H9 (cell line): Measurements from ENCODE around the gene TRAK1. TPM values are rescaled to one million over a fixed set of nuclear protein-coding genes. Genes with fewer than 3 reads are reported as not detected.

Experiments used
- DNase-seq: peaks from one replicate; pipeline ENCODE4 v3.0.0-alpha.2; 2017
- H2AFZ ChIP-seq: one replicate; pipeline ENCODE4 v1.6.1; 2013; ENCODE audit warnings: mild to moderate bottlenecking, low read length, control low read depth, moderate library complexity
- H2AK5ac ChIP-seq: 2 replicates; pipeline ENCODE4 v1.6.1; 2013; ENCODE audit warnings: low read length, control low read depth, mixed read lengths; ENCODE audit not compliant: insufficient read length
- H2BK120ac ChIP-seq: one replicate; pipeline ENCODE4 v1.6.1; 2013; ENCODE audit warnings: low read depth, mild to moderate bottlenecking, low read length, control low read depth, inconsistent platforms; ENCODE audit not compliant: poor library complexity, severe bottlenecking
- H2BK12ac ChIP-seq: 2 replicates; pipeline ENCODE4 v1.6.1; 2013; ENCODE audit warnings: low read length, control low read depth, mixed read lengths, low read depth; ENCODE audit not compliant: insufficient read length
- H2BK15ac ChIP-seq: 2 replicates; pipeline ENCODE4 v1.6.1; 2013; ENCODE audit warnings: low read depth, low read length, control low read depth
- H2BK20ac ChIP-seq: one replicate; pipeline ENCODE4 v1.6.1; 2013; ENCODE audit warnings: low read depth, mild to moderate bottlenecking, low read length, control low read depth, inconsistent platforms; ENCODE audit not compliant: poor library complexity, severe bottlenecking
- H2BK5ac ChIP-seq: 2 replicates; pipeline ENCODE4 v1.6.1; 2013; ENCODE audit warnings: low read length, control low read depth, mixed read lengths; ENCODE audit not compliant: insufficient read length
- H3K14ac ChIP-seq: 2 replicates; pipeline ENCODE4 v1.6.1; 2013; ENCODE audit warnings: low read length, control low read depth; ENCODE audit not compliant: insufficient read depth
- H3K18ac ChIP-seq: 2 replicates; pipeline ENCODE4 v1.6.1; 2013; ENCODE audit warnings: low read depth, mild to moderate bottlenecking, mixed read lengths, low read length, control low read depth; ENCODE audit not compliant: insufficient read length
- H3K23ac ChIP-seq: 2 replicates; pipeline ENCODE4 v1.6.1; 2013; ENCODE audit warnings: low read length, control low read depth, mixed read lengths, low read depth; ENCODE audit not compliant: insufficient read length
- H3K23me2 ChIP-seq: 2 replicates; pipeline ENCODE4 v1.6.1; 2013; ENCODE audit warnings: low read depth, mild to moderate bottlenecking, mixed read lengths, low read length, control low read depth; ENCODE audit not compliant: insufficient read length, poor library complexity, severe bottlenecking
- H3K27ac ChIP-seq: 2 replicates; pipeline ENCODE4 v1.5.1; 2013; ENCODE audit warnings: low read length, control low read depth, mixed read lengths, low read depth; ENCODE audit not compliant: insufficient read length
- H3K27me3 ChIP-seq: 2 replicates; pipeline ENCODE4 v1.6.1; 2013; ENCODE audit warnings: low read length, control low read depth, inconsistent platforms; ENCODE audit not compliant: insufficient read depth
- H3K4ac ChIP-seq: 2 replicates; pipeline ENCODE4 v1.6.1; 2013; ENCODE audit warnings: low read depth, mild to moderate bottlenecking, control low read depth, inconsistent platforms, low read length, moderate library complexity
- H3K4me1 ChIP-seq: 2 replicates; pipeline ENCODE4 v1.6.1; 2013; ENCODE audit warnings: low read length, control low read depth, inconsistent platforms; ENCODE audit not compliant: insufficient read depth
- H3K4me2 ChIP-seq: 2 replicates; pipeline ENCODE4 v1.6.1; 2013; ENCODE audit warnings: low read length, control low read depth, mixed read lengths; ENCODE audit not compliant: insufficient read length, insufficient read depth
- H3K56ac ChIP-seq: 2 replicates; pipeline ENCODE4 v1.6.1; 2013; ENCODE audit warnings: low read depth, mild to moderate bottlenecking, mixed read lengths, low read length, control low read depth; ENCODE audit not compliant: insufficient read length
- H3K79me1 ChIP-seq: 2 replicates; pipeline ENCODE4 v1.6.1; 2013; ENCODE audit warnings: low read depth, mild to moderate bottlenecking, moderate library complexity, low read length, control low read depth, inconsistent platforms; ENCODE audit not compliant: insufficient read depth, poor library complexity, severe bottlenecking
- H3K79me2 ChIP-seq: 2 replicates; pipeline ENCODE4 v1.6.1; 2013; ENCODE audit warnings: low read length, control low read depth, inconsistent platforms; ENCODE audit not compliant: insufficient read depth
- H3K9ac ChIP-seq: 2 replicates; pipeline ENCODE4 v1.6.1; 2013; ENCODE audit warnings: low read length, control low read depth, mixed read lengths; ENCODE audit not compliant: insufficient read length; ENCODE audit errors: extremely low read depth
- H3K9me3 ChIP-seq: one replicate; pipeline ENCODE4 v1.6.1; 2013; ENCODE audit warnings: low read depth, low read length, inconsistent platforms; ENCODE audit not compliant: control insufficient read depth
- H3T11ph ChIP-seq: one replicate; pipeline ENCODE4 v1.6.1; 2013; ENCODE audit warnings: mild to moderate bottlenecking, low read length, control low read depth, inconsistent platforms
- H4K20me1 ChIP-seq: one replicate; pipeline ENCODE4 v1.6.1; 2013; ENCODE audit not compliant: control insufficient read depth, insufficient read length, insufficient read depth
- H4K5ac ChIP-seq: 2 replicates; pipeline ENCODE4 v1.6.1; 2013; ENCODE audit warnings: low read depth, mild to moderate bottlenecking, mixed read lengths, low read length, control low read depth; ENCODE audit not compliant: insufficient read length
- H4K8ac ChIP-seq: replicated peaks from 2 replicates; pipeline ENCODE4 v1.6.1; 2013; ENCODE audit warnings: low read length, control low read depth, mixed read lengths, low read depth; ENCODE audit not compliant: insufficient read length
- H4K91ac ChIP-seq: 2 replicates; pipeline ENCODE4 v1.6.1; 2013; ENCODE audit warnings: low read depth, mild to moderate bottlenecking, moderate library complexity, mixed read lengths, low read length, control low read depth; ENCODE audit not compliant: insufficient read length
- H3K27ac Mint-ChIP-seq, 3 experiments: 2 replicates in 2 of 3; 3 replicates in 1 of 3; pipeline ENCODE4 v1.8.0; 2020 to 2021; ENCODE audit warnings: mixed read lengths in 3 of 3, mild to moderate bottlenecking in 1 of 3, moderate library complexity in 1 of 3
- H3K27me3 Mint-ChIP-seq: 2 replicates; pipeline ENCODE4 v1.8.0; 2021; ENCODE audit warnings: low read depth, mild to moderate bottlenecking, moderate library complexity, mixed read lengths
- H3K36me3 Mint-ChIP-seq, 3 experiments: 2 replicates in 2 of 3; 3 replicates in 1 of 3; pipeline ENCODE4 v1.8.0; 2020 to 2021; ENCODE audit warnings: low read depth in 3 of 3, mixed read lengths in 3 of 3; ENCODE audit not compliant: insufficient read depth in 1 of 3
- H3K4me1 Mint-ChIP-seq, 2 experiments: 2 replicates each; pipeline ENCODE4 v1.8.0; 2020; ENCODE audit warnings: mixed read lengths in 2 of 2
- H3K4me3 Mint-ChIP-seq, 2 experiments: 2 replicates in 1 of 2; 3 replicates in 1 of 2; pipeline ENCODE4 v1.8.0; 2020 to 2021; ENCODE audit warnings: mild to moderate bottlenecking in 2 of 2, mixed read lengths in 2 of 2, moderate library complexity in 1 of 2
- H3K9me3 Mint-ChIP-seq, 2 experiments: 2 replicates in 1 of 2; 3 replicates in 1 of 2; pipeline ENCODE4 v1.8.0; 2020; ENCODE audit warnings: mild to moderate bottlenecking in 2 of 2, mixed read lengths in 2 of 2, moderate library complexity in 1 of 2
- WGBS: extraction: QIAGEN DNeasy Blood & Tissue Kit; methylation state at CpG from one replicate; pipeline ENCODE4 v1.1.7; 2013; ENCODE audit warnings: missing lambda C conversion rate, low lambda C conversion rate, mixed read lengths; ENCODE audit not compliant: insufficient read length; ENCODE audit errors: extremely low coverage; 5-methylcytosine and 5-hydroxymethylcytosine counted together
- total RNA-seq: library from RNA; stranded (reverse); gene quantifications from 2 replicates; pipeline ENCODE4 v1.2.1, GENCODE V29; 2021
- TF ChIP-seq, protein P1 (sequence below): fragments of 200-600 bp; sonication (generic); conservative IDR thresholded peaks from 3 replicates; pipeline ENCODE4 v1.8.0; 2021; ENCODE audit warnings: antibody characterized with exemption, mild to moderate bottlenecking

Gene TRAK1
- total RNA-seq, 1 experiment from 2014 or later: 34.2 TPM

DNA sequence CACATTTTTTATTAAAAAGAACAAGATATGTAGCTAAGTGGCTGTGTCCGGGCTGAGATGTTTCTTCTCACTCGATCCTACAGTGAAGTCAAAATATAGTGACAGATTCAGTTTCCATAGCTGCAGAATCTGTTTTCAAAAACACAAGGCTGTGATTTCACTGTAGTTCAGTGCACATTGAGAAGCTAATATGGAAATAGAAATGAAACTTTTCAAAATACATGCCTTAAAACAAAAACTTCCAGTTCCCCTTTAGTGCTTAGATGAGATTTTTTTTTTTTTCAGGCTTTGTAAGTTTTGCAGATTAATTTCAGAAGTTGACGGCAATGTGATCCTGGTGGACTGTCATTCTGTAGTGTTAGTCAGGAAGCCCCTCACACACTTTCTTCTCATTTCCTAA is 23.8 kb upstream of the TRAK1 start:
- Histone ChIP-seq H3K27me3 (no peaks in the 10 kb centered on the region), H2BK120ac (peak overlapping the region; percentile 85), H4K20me1 (peaks cover 3% of the 10 kb centered on the region), H4K5ac (no peak overlapping the region), H3K4me2 (no peak overlapping the region), H2BK5ac (no peak overlapping the region), H3K23me2 (no peaks in the 10 kb centered on the region), H2BK12ac (no peak overlapping the region), H4K91ac (no peak overlapping the region), H3K18ac (peak overlapping the region; percentile 34), H2AFZ (no peak overlapping the region), H3K4ac (no peak overlapping the region; the same call in 1 of the 2 replicates), H3K79me1 (no peaks in the 10 kb centered on the region), H4K8ac (no peak overlapping the region), H3T11ph (peak overlapping the region; percentile 68), H3K14ac (no peak overlapping the region; the same call in 1 of the 2 replicates), H2BK15ac (no peak overlapping the region), H3K4me1 (peaks cover 5% of the 10 kb centered on the region; the same call in 1 of the 2 replicates), H3K23ac (no peak overlapping the region), H3K9me3 (no peaks in the 10 kb centered on the region), H2AK5ac (no peak overlapping the region), H2BK20ac (peak overlapping the region; percentile 12), H3K27ac (no peak overlapping the region), H3K79me2 (no peaks in the 10 kb centered on the region; the same call in 1 of the 2 replicates), H3K9ac (no peak overlapping the region), H3K56ac (no peak overlapping the region)
- DNase-seq: no peak
- Mint-ChIP-seq H3K27ac (peak overlapping the region; percentile 42 to 93 (median 71); a peak in 5 of 7 replicates), H3K4me1 (peaks cover 40 to 48% of the 10 kb centered on the region in 2 experiments), H3K27me3 (no peaks in the 10 kb centered on the region), H3K36me3 (no peaks in the 10 kb centered on the region), H3K9me3 (no peaks in the 10 kb centered on the region), H3K4me3 (no peak overlapping the region)
- no CpG with 5 or more reads among the region's 3 CpGs for WGBS
- TF ChIP-seq, protein P1, sequence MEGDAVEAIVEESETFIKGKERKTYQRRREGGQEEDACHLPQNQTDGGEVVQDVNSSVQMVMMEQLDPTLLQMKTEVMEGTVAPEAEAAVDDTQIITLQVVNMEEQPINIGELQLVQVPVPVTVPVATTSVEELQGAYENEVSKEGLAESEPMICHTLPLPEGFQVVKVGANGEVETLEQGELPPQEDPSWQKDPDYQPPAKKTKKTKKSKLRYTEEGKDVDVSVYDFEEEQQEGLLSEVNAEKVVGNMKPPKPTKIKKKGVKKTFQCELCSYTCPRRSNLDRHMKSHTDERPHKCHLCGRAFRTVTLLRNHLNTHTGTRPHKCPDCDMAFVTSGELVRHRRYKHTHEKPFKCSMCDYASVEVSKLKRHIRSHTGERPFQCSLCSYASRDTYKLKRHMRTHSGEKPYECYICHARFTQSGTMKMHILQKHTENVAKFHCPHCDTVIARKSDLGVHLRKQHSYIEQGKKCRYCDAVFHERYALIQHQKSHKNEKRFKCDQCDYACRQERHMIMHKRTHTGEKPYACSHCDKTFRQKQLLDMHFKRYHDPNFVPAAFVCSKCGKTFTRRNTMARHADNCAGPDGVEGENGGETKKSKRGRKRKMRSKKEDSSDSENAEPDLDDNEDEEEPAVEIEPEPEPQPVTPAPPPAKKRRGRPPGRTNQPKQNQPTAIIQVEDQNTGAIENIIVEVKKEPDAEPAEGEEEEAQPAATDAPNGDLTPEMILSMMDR: no peak
